Hematopoietic multipotent progenitor cell (in vitro differentiated cells): ENCODE data around the gene CAMKK1. TPM values are rescaled to one million over a fixed set of nuclear protein-coding genes. Genes with fewer than 3 reads are reported as not detected.

ENCODE experiments used
- DNase-seq, 3 donors: peaks; one replicate each; pipeline ENCODE4 v3.0.0-alpha.2; 2011 to 2015; ENCODE audit warnings: low read depth in 2 of 3, low spot score in 2 of 3
- total RNA-seq: library from RNA; depleted of rRNA; stranded (reverse); fragments of >200 nt; gene quantifications from one replicate; pipeline ENCODE4 v1.2.3, GENCODE V29; 2012

Gene CAMKK1
- total RNA-seq, 1 donor, result 3.5 TPM

DNA sequence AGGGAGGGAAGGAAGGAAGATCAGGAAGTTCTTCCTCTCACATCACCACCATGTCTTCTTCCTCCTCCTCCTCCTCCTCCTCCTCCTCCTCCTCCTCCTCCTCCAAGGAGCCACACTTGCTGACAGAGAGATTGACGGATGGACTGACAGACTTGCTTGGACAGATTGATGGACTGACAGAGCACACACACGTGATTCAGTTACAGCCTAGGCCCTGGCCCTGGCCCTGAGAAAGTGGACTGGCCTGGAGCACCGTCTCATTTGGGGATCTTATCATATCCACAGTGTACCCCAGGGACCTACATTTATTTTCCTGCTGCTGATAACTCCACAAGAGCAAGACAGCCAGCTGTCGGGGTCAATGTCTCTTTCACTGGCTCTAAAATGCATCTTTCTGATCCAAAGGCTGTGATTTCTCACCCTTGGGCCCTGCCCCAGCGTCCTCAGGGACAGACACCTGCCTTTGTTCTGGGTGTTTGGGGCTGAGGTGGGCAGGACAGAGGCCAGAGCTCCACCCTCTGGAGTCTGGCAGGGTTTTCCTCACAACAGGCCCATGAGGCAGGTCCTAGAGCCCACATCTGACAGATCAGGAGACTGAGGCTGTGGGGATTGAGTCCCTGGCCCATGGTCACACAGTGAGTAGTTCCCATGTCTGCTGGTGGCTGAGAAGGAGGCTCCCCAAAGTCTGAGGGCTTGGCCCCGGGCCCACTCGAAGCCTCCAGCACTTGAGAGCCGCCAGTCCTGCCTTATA is 25.7 kb upstream of the CAMKK1 start:
- DNase-seq, result no peak

DNA sequence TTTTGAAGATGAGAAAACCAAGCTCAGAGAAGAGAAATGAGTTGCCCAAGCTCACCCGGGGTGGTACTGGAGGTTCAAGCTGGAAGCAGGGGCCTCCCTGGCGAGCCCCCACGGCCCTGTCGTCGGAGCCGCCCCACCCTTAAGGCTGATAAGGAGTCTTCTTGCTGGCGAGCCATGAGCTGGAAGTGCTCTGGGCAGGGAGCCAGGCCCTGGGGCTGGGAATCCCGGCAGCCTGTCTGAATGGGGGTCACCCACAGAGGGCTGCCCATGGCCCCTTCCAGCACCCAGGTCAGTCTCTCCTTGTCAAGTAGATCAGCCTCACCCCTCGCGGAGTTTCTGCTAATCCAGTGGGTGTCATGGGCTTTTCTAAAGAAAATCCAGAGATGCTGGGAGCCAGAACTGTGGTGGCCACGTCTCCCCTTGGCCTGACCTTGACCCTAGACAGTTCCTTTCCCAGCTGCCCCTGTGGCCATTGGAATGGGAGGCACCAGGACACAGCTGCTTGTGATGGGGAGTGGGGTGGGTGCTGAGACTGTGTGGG is 24.6 kb upstream of the CAMKK1 start:
- DNase-seq, result no peak

DNA sequence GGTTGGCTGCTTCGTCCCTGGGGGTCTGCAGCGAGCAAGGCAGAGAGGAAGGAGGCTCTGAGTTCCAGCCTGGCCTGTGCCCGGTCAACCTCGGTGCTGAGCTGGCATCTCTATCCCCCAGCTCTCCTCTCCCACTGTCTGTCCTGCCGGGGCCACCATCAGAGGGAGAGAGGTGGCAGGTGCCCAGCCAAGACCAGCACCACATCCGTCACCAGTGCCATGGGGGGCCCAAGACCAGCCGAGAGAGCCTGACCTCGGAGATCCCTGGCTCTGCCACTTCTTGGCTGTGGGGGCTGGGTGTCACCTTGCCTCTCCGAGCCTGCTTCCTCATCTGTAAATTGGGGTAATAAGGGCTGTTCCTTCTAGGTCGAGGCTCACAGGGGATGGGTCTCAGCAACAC is 24.0 kb upstream of the CAMKK1 start:
- no peak for DNase-seq

DNA sequence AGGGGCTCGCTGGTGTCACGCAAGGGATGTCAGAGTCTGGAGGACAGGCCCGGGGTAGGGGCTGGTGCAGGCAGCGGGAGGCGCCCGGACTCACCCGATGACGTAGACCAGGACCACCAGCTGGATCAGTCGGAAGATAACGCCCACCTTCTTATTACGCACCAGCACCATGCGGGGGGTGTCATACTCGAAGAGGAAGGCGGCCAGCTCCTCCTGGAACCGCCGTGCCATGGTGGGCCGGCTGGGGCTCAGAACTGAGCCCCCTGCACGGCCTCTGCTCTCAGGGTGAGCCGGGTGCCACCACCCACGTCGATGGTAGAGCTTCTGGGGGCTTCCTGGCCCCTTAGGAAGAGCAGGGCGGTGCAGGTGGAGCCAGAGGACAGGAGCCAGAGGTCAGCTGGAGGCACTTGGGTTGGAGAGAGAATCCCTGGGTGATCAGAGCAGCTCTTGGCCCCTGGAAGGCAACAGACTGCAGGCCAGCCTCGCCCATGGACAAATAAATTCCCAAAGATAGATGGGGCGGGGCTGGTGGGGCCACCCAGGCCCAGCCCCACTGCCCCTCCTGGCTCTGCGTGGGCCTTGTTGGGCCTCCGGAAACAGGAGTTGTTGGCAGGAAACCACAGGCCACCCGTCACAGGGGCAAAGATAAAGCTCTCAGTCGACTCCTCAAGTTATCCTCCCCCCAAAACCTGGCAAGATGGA is 23.3 kb upstream of the CAMKK1 start, which contains the start of gene P2RX1:
Gene P2RX1 (minus strand): TSS at position 471 of the 702 bp plus-strand sequence. CDS start 240 bp downstream, at position 231.
- DNase-seq, result peak in 2 of 3 donors; percentile 96 to 99

DNA sequence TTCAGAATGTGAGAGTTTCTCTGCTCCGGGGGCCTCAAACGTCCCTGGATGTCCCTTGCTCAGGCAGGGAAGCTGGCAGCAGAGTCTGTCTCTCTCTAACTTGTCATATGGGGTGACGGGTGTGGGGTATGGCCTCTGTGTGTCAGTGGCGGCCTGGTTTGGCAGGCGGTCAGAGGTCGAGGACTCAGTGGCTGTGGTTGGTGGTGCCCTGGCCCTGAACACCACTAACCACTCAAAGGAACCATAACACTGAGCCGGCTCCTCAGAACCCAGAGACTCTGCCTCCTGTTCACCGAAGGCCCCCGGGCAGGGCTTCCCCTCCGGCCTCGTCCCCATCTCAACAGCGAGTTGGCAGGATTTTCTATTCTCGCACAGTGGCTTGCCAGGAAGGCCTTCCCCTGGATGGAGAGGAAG is 22.7 kb upstream of the CAMKK1 start:
- DNase-seq, result peak in 1 of 3 donors; percentile 31

DNA sequence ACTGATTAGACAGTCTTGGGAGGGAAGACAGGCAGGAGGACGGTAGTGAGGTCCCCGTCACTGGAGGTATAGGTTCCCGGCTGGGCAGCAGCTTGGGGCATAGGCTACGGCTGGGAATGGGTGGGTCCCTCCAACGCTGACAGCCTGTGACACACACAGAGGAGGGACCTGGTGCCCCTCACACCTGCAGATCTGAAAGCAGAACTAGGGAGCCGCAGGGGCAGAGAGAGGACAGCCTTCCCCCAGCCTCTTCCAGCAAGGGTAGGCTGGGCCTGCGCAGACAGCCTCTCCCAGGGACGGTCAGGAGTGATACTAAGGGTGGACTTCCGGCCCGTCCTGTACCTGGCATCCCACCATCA is 21.4 kb upstream of the CAMKK1 start:
- peak in 2 of 3 donors; percentile 75 to 88 for DNase-seq

DNA sequence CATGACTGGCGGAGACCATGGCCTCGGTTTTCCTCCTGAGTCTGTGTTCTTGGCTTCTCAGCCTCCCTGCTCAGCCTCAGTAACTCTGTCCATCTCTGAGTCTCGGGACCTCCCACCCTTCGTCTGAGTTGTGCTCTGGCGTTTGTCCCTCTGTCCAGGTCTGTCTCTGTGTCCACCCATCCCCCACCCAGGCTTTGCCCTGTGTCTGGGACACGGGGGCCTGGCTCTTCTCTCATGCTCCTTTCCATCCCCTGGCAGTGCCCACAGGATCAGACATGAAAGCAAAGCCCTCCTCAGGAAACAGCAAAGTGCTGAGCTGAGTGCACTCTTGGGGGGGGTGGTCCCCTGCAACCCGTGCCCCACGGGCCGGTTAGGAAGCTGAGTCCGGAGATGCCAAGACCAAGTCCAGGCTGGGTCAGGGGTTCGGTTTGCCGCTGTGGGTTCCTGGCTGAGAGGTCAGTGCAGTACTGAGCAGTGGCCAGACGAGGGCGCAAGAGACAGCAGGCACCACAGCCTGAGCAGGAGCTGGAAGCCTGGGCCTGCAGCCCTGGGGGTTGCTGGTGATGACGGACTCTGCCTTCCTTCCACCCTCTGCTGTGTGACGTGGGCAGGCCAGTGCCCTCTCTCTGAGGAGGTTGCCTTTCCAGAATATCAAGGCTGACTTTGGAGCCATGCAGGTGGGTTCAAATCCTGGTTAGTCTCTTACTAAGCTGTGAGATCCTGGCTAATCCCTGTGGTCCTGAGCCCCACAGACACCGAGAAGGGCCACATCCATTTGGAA is 20.9 kb upstream of the CAMKK1 start:
- DNase-seq, result peak; percentile 64 to 85 (median 79)

DNA sequence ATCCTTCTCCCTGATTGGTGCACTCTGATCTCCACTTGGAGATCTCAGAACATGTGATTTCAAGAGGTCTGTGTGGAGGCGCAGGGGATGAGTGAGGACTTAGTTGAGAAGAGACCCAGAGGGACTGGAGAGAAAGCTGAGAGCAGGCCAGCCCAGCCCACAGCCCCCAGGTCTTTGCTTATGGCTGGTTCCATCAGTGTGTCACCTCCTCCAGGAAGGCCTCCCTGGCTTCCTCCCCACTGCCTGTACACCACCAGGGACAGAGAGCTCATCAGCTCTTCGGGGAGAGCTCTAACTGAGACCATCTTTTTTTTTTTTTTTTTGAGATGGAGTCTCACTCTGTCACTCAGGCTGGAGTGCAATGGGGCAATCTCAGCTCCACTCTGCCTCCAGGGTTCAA is 20.0 kb upstream of the CAMKK1 start:
- no peak for DNase-seq

DNA sequence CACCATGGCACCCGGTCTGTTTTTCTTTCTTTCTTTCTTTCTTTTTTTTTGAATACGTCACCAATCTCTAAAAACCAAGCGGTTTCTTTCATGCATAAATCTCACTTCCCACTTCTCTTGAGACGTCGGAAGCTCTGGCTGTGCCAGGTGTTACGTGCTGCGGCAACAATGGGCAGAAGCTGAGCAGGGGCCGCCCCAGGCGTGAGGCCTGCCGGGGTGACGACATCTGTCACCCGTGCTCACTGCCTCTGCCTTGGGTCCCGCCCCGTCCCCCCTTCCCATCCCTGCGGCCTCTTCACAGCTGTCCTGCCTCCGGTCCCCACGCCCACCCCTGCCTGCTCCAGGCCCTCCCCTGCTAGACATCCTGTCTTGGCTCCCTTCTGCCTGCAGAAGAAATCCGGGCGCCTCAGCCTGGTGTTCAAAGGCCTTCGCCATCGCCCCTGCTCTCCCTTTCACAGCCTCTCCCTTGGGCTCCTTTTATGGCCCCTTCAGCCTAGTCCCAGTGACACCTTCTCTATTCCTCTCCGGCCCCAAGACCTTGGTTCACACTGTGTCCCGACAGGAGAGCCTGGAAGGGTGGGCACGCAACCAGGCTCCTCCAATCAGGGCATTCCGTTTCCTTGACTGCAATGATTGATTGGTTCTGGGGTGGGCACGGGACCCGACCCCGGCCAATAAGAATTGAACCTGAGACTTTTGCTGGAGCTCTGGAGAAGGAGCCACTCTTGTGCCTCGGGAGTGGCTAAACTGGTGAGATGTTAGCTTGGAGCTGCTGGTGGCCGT is 18.6 kb upstream of the CAMKK1 start:
- DNase-seq, result peak; percentile 30 to 98 (median 95)

- DNase-seq, result no peak
Observed at GRCh38 chr17:3910420-3911270, 17.8 kb upstream of the CAMKK1 start.

DNA sequence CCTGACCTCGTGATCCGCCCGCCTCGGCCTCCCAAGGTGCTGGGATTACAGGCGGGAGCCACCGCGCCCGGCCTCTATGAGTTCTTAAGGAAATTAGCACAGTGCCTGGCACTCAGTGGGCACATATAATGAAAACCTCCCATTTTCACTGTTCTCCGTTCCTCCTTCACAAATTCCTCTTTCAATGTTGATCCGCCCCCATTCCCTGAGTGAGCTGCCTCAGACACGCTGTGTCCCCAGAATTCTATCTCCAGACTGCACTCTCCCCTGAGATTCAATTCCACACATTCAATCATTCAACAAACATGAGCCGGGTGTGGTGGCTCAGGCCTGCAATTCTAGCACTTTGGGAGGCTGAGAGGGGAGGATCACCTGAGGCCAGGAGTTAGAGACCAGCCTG is 16.4 kb upstream of the CAMKK1 start:
- DNase-seq, result no peak

- DNase-seq, result no peak
Observed at GRCh38 chr17:3907483-3908216, 14.8 kb upstream of the CAMKK1 start.

DNA sequence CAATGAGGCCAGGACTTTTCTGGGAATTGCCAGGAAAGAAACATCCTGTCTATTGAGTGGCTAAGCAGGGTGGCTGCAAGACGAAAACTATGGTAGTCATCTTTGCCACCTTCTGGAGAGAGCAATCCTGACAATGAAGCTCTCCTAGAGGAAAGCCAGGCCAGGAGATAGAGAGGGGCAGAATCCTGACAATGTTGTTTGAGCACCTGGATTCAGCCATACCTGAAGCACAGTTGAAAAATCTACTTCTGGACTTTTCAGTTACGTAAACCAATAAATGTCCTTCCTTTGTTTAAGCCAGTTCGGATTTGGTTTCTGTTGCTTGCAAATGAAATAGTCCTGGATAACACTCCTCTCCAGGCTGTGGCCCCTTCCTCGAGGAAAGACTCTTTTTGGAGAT is 14.0 kb upstream of the CAMKK1 start:
- DNase-seq, result no peak

DNA sequence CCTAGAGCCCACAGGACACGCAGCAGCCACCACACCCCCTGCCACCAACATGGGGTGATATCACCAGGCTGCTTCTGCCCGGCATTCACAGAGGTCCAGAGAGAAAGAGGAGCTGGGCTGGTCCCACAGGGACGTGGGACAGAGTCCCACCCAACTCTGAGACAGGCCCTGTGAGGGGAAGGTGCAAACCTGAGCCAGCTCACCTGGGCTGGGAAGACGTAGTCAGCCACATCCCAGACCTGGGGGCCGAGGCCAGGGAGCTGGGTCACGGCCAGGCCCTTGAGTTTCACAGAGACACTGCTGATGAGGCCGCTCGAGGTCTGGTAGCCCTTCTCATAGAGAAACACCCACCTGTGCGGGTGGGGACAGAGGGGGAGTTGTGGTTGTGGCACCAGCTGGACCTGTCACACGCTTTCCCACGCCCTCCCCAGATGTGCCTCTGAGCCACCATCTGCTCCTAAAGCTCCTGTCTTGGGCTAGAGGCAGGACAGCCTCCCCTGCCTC is 12.2 kb upstream of the CAMKK1 start:
- no peak for DNase-seq

GRCh38 chr17:3904501-3904900 is 11.6 kb upstream of the CAMKK1 start:
- no peak for DNase-seq

- DNase-seq, result no peak
Observed at GRCh38 chr17:3903881-3904290, 11.0 kb upstream of the CAMKK1 start.

DNA sequence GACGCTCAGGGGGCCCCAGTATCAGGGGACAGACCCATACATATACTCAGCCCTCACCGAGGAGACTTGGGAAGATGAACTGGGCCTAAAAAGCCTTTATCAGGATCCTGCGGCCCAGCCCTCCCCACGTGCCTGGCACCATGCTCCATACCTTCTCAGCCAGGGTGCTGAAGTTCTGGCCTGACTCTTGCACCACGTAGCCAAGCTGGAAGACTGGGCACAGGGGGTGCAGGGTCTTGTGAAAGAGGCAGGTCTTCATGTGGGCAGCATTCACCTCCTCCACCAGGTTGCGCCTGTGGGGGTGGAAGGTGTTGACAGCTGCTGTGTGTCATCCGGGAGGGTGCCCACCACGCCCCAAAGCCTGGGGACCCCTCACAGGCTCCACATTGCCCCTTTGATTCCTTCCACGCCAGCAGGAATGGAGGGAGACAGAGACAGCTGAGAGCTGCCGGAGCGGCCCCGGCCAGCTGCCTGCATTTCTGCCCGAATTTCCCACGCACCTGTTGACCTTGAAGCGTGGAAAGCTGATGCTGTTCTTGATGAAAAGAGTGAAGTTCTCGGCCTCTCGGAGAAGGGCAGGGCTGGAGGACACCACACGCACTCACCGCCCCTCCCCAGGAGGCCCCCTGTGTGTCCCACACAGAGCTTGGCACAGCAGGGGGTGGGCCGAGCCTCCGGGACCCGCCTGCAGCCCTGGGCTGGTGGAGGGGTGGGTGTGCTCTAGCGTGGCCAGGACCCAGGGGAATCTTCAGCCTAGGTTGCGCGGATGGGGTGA is 10.4 kb upstream of the CAMKK1 start:
- DNase-seq, result no peak

- no peak for DNase-seq
Observed at GRCh38 chr17:3900646-3901045, 7.8 kb upstream of the CAMKK1 start.
